Globus pallidus (tissue), 1 donor: ENCODE results near the gene AP5Z1.

Source experiments
- DNase-seq: peaks from one replicate; pipeline ENCODE4 v3.0.0-alpha.2; 2015; ENCODE audit warnings: low spot score

The AP5Z1 gene

GRCh38 chr7:4803397-4804241, 28.2 kb downstream of the AP5Z1 start:
- DNase-seq: no peak

- DNase-seq: no peak
These were observed 29.9 kb downstream of the AP5Z1 start for GRCh38 chr7:4805110-4805983.

GRCh38 chr7:4805984-4806300, 30.5 kb downstream of the AP5Z1 start:
- DNase-seq: no peak

GRCh38 chr7:4806983-4807597, 31.7 kb downstream of the AP5Z1 start:
- no peak for DNase-seq

- no peak for DNase-seq
These were observed 32.2 kb downstream of the AP5Z1 start for GRCh38 chr7:4807598-4808016.

GRCh38 chr7:4808026-4808425, 32.6 kb downstream of the AP5Z1 start:
- DNase-seq: no peak

GRCh38 chr7:4808565-4808964, 33.1 kb downstream of the AP5Z1 start:
- no peak for DNase-seq

- DNase-seq: peak; percentile 48
These were observed 33.7 kb downstream of the AP5Z1 start for GRCh38 chr7:4809091-4809591.

- no peak for DNase-seq
These were observed 34.2 kb downstream of the AP5Z1 start for GRCh38 chr7:4809666-4810065.

- DNase-seq: no peak
These were observed 39.0 kb downstream of the AP5Z1 start for GRCh38 chr7:4814433-4814832.

- DNase-seq: no peak
These were observed 39.7 kb downstream of the AP5Z1 start for GRCh38 chr7:4815121-4815520.

GRCh38 chr7:4815609-4816418, 40.4 kb downstream of the AP5Z1 start:
- no peak for DNase-seq

- DNase-seq: no peak
These were observed 41.1 kb downstream of the AP5Z1 start for GRCh38 chr7:4816419-4817080.

GRCh38 chr7:4817178-4817901, 41.9 kb downstream of the AP5Z1 start:
- DNase-seq: no peak

GRCh38 chr7:4818000-4818794, 42.8 kb downstream of the AP5Z1 start:
- DNase-seq: no peak

GRCh38 chr7:4819560-4820404, 44.4 kb downstream of the AP5Z1 start:
- no peak for DNase-seq

- no peak for DNase-seq
These were observed 45.1 kb downstream of the AP5Z1 start for GRCh38 chr7:4820405-4820966.

- DNase-seq: no peak
These were observed 45.6 kb downstream of the AP5Z1 start for GRCh38 chr7:4820967-4821471.
